H54 (cell line): ENCODE measurements around the gene FNDC5.

Experiments
- DNase-seq: peaks from one replicate; pipeline ENCODE4 v3.0.0; 2011; ENCODE audit warnings: low spot score, mixed read lengths; ENCODE audit not compliant: insufficient read length
- FAIRE-seq: peaks from 3 replicates; lab custom pipeline; 2011; peaks lifted over from hg19 to GRCh38; lab: Jason Lieb, UNC
- POLR2A ChIP-seq: IDR thresholded peaks from 2 replicates; pipeline ENCODE4 v1.6.1; 2011; ENCODE audit warnings: low read depth, mild to moderate bottlenecking, low read length

The FNDC5 gene

GRCh38 chr1:32816676-32817158 is 54.0 kb downstream of the FNDC5 start:
- no peak for DNase-seq
- no peak for TF ChIP-seq POLR2A
- no peak for FAIRE-seq

GRCh38 chr1:32813941-32814739 is 56.6 kb downstream of the FNDC5 start:
- FAIRE-seq (no peak), DNase-seq (no peak)
- TF ChIP-seq POLR2A, result no peak
